Upper lobe of left lung (tissue), 6 donors: ENCODE measurements around the gene FARP1. TPM values are rescaled to one million over a fixed set of nuclear protein-coding genes. Genes with fewer than 3 reads are reported as not detected.

Experiments
- ATAC-seq, 2 donors: fragments of 200-7000 bp; cut with Tn5 transposase; one replicate each; pipeline ENCODE4 v1.9.1; 2022; ENCODE audit warnings: mild to moderate bottlenecking in 2 of 2, moderate library complexity in 2 of 2; ENCODE audit not compliant: low FRiP score in 2 of 2
- DNase-seq, 2 donors: peaks; one replicate each; pipeline ENCODE4 v3.0.0-alpha.2; 2019 to 2020
- H3K27ac ChIP-seq, 4 donors: fragments of 200-600 bp; sonication (generic); one replicate each; pipeline ENCODE4 v1.5.1; 2016 to 2019
- H3K27me3 ChIP-seq, 4 donors: fragments of 200-600 bp; sonication (generic); one replicate each; pipeline ENCODE4 v1.5.1; 2017 to 2019
- H3K36me3 ChIP-seq, 4 donors: fragments of 200-600 bp; sonication (generic); one replicate each; pipeline ENCODE4 v1.5.1; 2016 to 2019
- H3K4me1 ChIP-seq, 4 donors: fragments of 200-600 bp; sonication (generic); one replicate each; pipeline ENCODE4 v1.5.1; 2018 to 2019
- H3K4me3 ChIP-seq, 4 donors: fragments of 200-600 bp; sonication (generic); one replicate each; pipeline ENCODE4 v1.5.1; 2017 to 2019; ENCODE audit warnings: mild to moderate bottlenecking in 2 of 4, moderate library complexity in 1 of 4
- H3K9me3 ChIP-seq, 4 donors: fragments of 200-600 bp; sonication (generic); one replicate each; pipeline ENCODE4 v1.5.1; 2018 to 2019
- EP300 ChIP-seq, 4 donors: sonication (generic); formaldehyde crosslinking; IDR thresholded peaks; one replicate each; pipeline ENCODE4 v1.5.1; 2017; ENCODE audit warnings: antibody characterized with exemption in 4 of 4, control low read depth in 2 of 4
- POLR2A ChIP-seq, 4 donors: fragments of 450-650 bp; IDR thresholded peaks; one replicate each; pipeline ENCODE4 v1.5.1; 2016 to 2017; ENCODE audit warnings: antibody characterized with exemption in 4 of 4, mild to moderate bottlenecking in 2 of 4
- POLR2AphosphoS5 ChIP-seq, 2 donors: sonication (generic); formaldehyde crosslinking; IDR thresholded peaks; one replicate each; pipeline ENCODE4 v1.5.1; 2017; ENCODE audit warnings: antibody characterized with exemption in 2 of 2
- WGBS, 2 donors: methylation state at CpG; one replicate each; pipeline ENCODE4 v1.1.5; 2017 to 2018; 5-methylcytosine and 5-hydroxymethylcytosine counted together
- total RNA-seq, 6 donors: library from RNA; depleted of rRNA in 4 of 6; stranded (reverse); fragments of >200 nt in 4 of 6; gene quantifications; one replicate each; pipeline versions ENCODE4 v1.1.0 to v1.2.1, GENCODE V29; 2016 to 2021
- TF ChIP-seq, protein P1 (sequence below), 6 experiments: fragments of 450-650 bp in 4 of 6; fragments of 200-600 bp in 2 of 6; sonication (generic) in 2 of 6; IDR thresholded peaks; one replicate each; pipeline ENCODE4 v1.5.1; 2016 to 2019; ENCODE audit warnings: antibody characterized with exemption in 6 of 6
- donor health status: DM: no; HTN: no; CAD: no; lungs with moderate emphysema.
- donor health status: DM: no; HTN: yes; CAD: no; lungs with severe emphysema.

The FARP1 gene
- total RNA-seq, 6 donors from 2014 or later, result 65.7 to 111 (median 91.8) TPM

DNA sequence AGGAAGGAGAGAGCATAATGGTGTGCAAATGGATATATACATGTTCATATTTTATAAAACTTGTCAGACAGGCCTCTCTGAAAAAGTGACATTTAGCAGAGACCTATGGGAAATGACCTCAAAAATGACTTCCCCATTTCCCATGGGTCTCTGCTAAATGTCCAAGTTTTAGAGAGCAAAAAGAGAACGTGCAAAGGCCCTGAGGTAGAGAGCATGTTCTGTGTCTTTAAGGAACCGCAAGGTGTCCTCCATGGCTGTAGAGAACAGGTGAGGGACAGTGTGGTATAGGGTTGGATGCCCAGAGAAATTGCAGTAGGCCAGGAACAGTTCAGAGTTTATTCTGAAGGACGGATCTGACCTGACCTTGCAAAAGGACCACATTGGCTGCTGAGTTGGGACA lies 147.4 kb downstream of the FARP1 start:
- ATAC-seq (no peak), DNase-seq (no peak)
- no peaks in the 10 kb centered on the region for H3K36me3 ChIP-seq
- H3K27me3 ChIP-seq, result no peaks in the 10 kb centered on the region
- no peak overlapping the region for H3K27ac ChIP-seq
- TF ChIP-seq POLR2A (IDR thresholded peaks at IDR 0.05), result no peak
- TF ChIP-seq EP300 (IDR thresholded peaks at IDR 0.05), result no peak
- TF ChIP-seq POLR2AphosphoS5 (IDR thresholded peaks at IDR 0.05), result no peak
- TF ChIP-seq, protein P1, sequence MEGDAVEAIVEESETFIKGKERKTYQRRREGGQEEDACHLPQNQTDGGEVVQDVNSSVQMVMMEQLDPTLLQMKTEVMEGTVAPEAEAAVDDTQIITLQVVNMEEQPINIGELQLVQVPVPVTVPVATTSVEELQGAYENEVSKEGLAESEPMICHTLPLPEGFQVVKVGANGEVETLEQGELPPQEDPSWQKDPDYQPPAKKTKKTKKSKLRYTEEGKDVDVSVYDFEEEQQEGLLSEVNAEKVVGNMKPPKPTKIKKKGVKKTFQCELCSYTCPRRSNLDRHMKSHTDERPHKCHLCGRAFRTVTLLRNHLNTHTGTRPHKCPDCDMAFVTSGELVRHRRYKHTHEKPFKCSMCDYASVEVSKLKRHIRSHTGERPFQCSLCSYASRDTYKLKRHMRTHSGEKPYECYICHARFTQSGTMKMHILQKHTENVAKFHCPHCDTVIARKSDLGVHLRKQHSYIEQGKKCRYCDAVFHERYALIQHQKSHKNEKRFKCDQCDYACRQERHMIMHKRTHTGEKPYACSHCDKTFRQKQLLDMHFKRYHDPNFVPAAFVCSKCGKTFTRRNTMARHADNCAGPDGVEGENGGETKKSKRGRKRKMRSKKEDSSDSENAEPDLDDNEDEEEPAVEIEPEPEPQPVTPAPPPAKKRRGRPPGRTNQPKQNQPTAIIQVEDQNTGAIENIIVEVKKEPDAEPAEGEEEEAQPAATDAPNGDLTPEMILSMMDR (IDR thresholded peaks at IDR 0.05), result no peak
- no peaks in the 10 kb centered on the region for H3K9me3 ChIP-seq
- H3K4me3 ChIP-seq, result no peak overlapping the region
- peaks cover 0 to 20% (median 7%) of the 10 kb centered on the region in 4 donors for H3K4me1 ChIP-seq
- 90 to 97% methylated on average over 3 of the region's 3 CpGs for WGBS, 2 donors

DNA sequence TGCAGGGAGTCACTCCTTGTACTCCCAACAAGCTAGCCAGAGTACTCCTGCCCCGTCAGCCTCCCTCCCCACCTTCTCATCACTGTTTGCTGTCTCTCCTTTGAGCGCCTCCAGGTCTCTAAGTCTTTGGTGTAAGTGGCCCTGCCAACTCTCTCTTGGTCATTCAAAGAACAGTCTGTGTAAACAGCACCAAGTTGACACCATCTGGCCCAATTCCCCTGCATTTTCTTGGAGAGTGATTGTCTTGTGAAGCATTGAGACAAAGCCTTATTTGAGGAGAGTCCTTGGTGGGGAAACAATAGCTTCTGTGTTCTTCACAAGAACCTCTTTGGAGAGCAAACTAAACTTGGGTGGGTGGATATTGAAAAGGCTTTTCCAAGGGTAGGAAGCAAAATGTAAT lies 148.8 kb downstream of the FARP1 start:
- ATAC-seq (no peak), DNase-seq (no peak)
- Histone ChIP-seq H3K27ac (peak overlapping the region in 1 of 4 donors; percentile 12), H3K36me3 (no peaks in the 10 kb centered on the region), H3K4me1 (peaks cover 0 to 20% (median 7%) of the 10 kb centered on the region in 4 donors), H3K27me3 (no peaks in the 10 kb centered on the region), H3K4me3 (no peak overlapping the region), H3K9me3 (no peaks in the 10 kb centered on the region)
- TF ChIP-seq, protein P1 (IDR thresholded peaks at IDR 0.05), result no peak
- TF ChIP-seq POLR2A (IDR thresholded peaks at IDR 0.05) (no peak), POLR2AphosphoS5 (IDR thresholded peaks at IDR 0.05) (no peak), EP300 (IDR thresholded peaks at IDR 0.05) (no peak)
- 71 to 76% methylated on average over 2 of the region's 2 CpGs for WGBS, 2 donors

DNA sequence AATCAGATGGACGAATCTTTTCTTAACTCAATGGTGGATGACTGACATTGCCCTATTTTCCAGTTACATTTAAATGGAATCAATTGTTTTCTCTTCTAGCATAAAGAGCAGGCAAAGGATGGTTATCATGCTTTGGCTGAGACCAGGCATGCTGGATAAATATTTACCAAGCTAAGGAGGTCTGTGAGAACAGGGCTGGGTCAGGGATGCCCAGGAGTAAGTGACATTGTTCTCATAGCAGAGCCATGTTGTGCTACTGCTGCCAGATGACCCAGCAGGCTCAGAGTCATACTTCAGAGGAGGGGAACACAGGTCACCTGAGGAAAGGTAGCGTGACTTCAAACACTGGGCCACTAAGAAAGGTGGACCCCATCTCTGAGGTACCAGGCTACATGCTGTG lies 150.2 kb downstream of the FARP1 start:
- H3K4me1 ChIP-seq, result peaks cover 2 to 20% (median 9%) of the 10 kb centered on the region in 4 donors
- no peak overlapping the region for H3K4me3 ChIP-seq
- DNase-seq (peak in 1 of 2 donors; percentile 69), ATAC-seq (peak; percentile 48 to 87)
- WGBS, 2 donors, result 58 to 71% methylated on average over 2 of the region's 2 CpGs
- H3K27me3 ChIP-seq, result no peaks in the 10 kb centered on the region
- peak overlapping the region; percentile 51 to 71 (median 64) for H3K27ac ChIP-seq
- H3K36me3 ChIP-seq, result no peaks in the 10 kb centered on the region
- no peaks in the 10 kb centered on the region for H3K9me3 ChIP-seq
- TF ChIP-seq, protein P1 (IDR thresholded peaks at IDR 0.05), result no peak
- TF ChIP-seq POLR2A (IDR thresholded peaks at IDR 0.05) (no peak), POLR2AphosphoS5 (IDR thresholded peaks at IDR 0.05) (peak; percentile 9 to 71), EP300 (IDR thresholded peaks at IDR 0.05) (peak in 2 of 4 donors; percentile 20 to 24)

DNA sequence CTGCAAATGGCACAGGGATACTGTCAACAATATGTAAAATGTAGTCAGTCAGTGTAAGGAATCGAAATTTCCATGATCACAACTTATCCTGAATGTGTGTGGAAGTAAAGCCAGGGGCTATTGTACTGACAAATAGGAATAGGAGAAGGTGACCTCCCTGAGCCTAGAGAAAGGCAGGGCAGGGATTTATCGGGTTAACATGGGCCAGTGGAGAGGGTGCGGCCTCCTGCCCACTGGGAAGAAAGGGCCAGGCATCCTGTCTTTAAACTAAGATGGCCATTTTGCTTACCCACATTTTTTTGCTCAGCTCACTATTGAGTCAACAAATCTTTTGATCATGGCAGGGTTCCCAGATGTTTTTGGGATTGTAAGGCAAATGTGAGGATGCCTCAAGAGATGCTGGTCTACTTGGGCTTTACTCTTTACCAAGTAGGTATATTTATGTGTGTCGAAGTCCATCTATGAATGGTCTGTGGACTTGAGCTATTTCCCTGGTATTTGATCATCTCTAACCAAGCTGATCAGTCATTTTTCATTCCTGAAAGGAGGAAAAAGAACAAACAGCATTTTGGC lies 150.8 kb downstream of the FARP1 start:
- Histone ChIP-seq H3K9me3 (no peaks in the 10 kb centered on the region), H3K27ac (peak overlapping the region; percentile 51 to 71 (median 64)), H3K4me3 (no peak overlapping the region), H3K4me1 (peaks cover 4 to 21% (median 14%) of the 10 kb centered on the region in 4 donors), H3K36me3 (no peaks in the 10 kb centered on the region), H3K27me3 (no peaks in the 10 kb centered on the region)
- DNase-seq (no peak), ATAC-seq (no peak)
- WGBS, 2 donors, result 79 to 82% methylated on average over 4 of the region's 4 CpGs
- TF ChIP-seq, protein P1 (IDR thresholded peaks at IDR 0.05), result no peak
- TF ChIP-seq POLR2AphosphoS5 (IDR thresholded peaks at IDR 0.05) (no peak), POLR2A (IDR thresholded peaks at IDR 0.05) (no peak), EP300 (IDR thresholded peaks at IDR 0.05) (no peak)

DNA sequence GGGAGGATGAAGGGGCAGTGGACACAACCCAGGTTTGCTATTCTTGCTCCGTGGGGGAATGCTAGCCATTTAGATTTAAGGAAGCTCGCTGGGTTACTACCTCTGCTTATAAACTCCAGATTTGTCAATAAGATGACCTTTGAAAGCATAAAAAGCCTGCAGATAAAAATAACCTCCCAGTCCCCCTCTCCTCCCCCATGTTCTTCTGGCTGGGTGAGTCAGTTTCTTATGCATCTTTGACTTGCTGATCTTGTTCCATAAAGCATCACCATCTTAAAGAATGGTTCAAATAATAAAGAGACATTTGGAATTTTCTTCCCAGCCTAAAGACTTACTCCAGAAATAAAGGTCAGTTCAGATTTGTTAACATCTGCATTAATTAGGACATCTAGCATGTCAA lies 152.5 kb downstream of the FARP1 start:
- Histone ChIP-seq H3K27me3 (no peaks in the 10 kb centered on the region), H3K9me3 (no peaks in the 10 kb centered on the region), H3K27ac (no peak overlapping the region), H3K4me3 (no peak overlapping the region), H3K4me1 (peaks cover 18 to 37% (median 27%) of the 10 kb centered on the region in 4 donors), H3K36me3 (no peaks in the 10 kb centered on the region)
- DNase-seq (no peak), ATAC-seq (no peak)
- 94 to 100% methylated on average over 2 of the region's 2 CpGs for WGBS, 2 donors
- TF ChIP-seq EP300 (IDR thresholded peaks at IDR 0.05) (no peak), POLR2A (IDR thresholded peaks at IDR 0.05) (no peak), POLR2AphosphoS5 (IDR thresholded peaks at IDR 0.05) (no peak)
- TF ChIP-seq, protein P1 (IDR thresholded peaks at IDR 0.05), result no peak
